Measurements from ENCODE around the gene CDH12. TPM values are rescaled to one million over a fixed set of nuclear protein-coding genes. Genes with fewer than 3 reads are reported as not detected.
"Not testable (repeated sequence)": the region's sequence is repeated elsewhere in the genome, so short reads cannot be mapped to it uniquely, and the experiment has no call there.

CDH12 gene
- total RNA-seq, 1 experiment from 2014 or later: not detected

- Histone ChIP-seq H3K4me3 (ENCODE audit: low read length) (no peak overlapping the region), H2AFZ (ENCODE audit: low read length) (no peak overlapping the region), H3K9ac (ENCODE audit: low read length) (no peak overlapping the region), H3K27me3 (ENCODE audit: low read length) (no peaks in the 10 kb centered on the region), H3K27ac (ENCODE audit: low read length) (no peak overlapping the region), H3K36me3 (ENCODE audit: insufficient read depth, low read length) (no peaks in the 10 kb centered on the region), H3K9me2 (replicated peaks; ENCODE audit: insufficient read depth, low read length) (no peaks in the 10 kb centered on the region), H3K79me2 (ENCODE audit: low read length) (no peaks in the 10 kb centered on the region), H4K20me1 (ENCODE audit: insufficient read depth, low read depth, low read length) (no peaks in the 10 kb centered on the region), H3K4me2 (ENCODE audit: low read depth, low read length, poor library complexity, severe bottlenecking) (no peak overlapping the region), H3K9me3 (ENCODE audit: low read length) (no peaks in the 10 kb centered on the region), H3K4me1 (ENCODE audit: low read length) (no peaks in the 10 kb centered on the region)
- no peak for DNase-seq
These were observed 221.5 kb downstream of the CDH12 start for GRCh38 chr5:22631683-22632082.

- no peaks in the 10 kb centered on the region for H3K9me3 ChIP-seq (ENCODE audit: low read length)
- H3K27me3 ChIP-seq (ENCODE audit: low read length): no peaks in the 10 kb centered on the region
- no peaks in the 10 kb centered on the region for H3K36me3 ChIP-seq (ENCODE audit: insufficient read depth, low read length)
- H3K4me1 ChIP-seq (ENCODE audit: low read length): no peaks in the 10 kb centered on the region
- no peak overlapping the region for H3K4me3 ChIP-seq (ENCODE audit: low read length)
- H3K27ac ChIP-seq (ENCODE audit: low read length): no peak overlapping the region
- no peaks in the 10 kb centered on the region for H3K79me2 ChIP-seq (ENCODE audit: low read length)
- H3K9ac ChIP-seq (ENCODE audit: low read length): no peak overlapping the region
- H3K4me2 ChIP-seq (ENCODE audit: low read depth, low read length, poor library complexity, severe bottlenecking): no peak overlapping the region
- H2AFZ ChIP-seq (ENCODE audit: low read length): no peak overlapping the region
- no peaks in the 10 kb centered on the region for H3K9me2 ChIP-seq (replicated peaks; ENCODE audit: insufficient read depth, low read length)
- H4K20me1 ChIP-seq (ENCODE audit: insufficient read depth, low read depth, low read length): no peaks in the 10 kb centered on the region
- DNase-seq: no peak
These were observed 226.1 kb downstream of the CDH12 start for GRCh38 chr5:22627029-22627428.

GRCh38 chr5:22625451-22625850 is 227.7 kb downstream of the CDH12 start:
- Histone ChIP-seq H3K4me3 (ENCODE audit: low read length) (no peak overlapping the region), H3K9me2 (replicated peaks; ENCODE audit: insufficient read depth, low read length) (no peaks in the 10 kb centered on the region), H3K27me3 (ENCODE audit: low read length) (no peaks in the 10 kb centered on the region), H3K4me1 (ENCODE audit: low read length) (no peaks in the 10 kb centered on the region), H3K27ac (ENCODE audit: low read length) (no peak overlapping the region), H3K79me2 (ENCODE audit: low read length) (no peaks in the 10 kb centered on the region), H2AFZ (ENCODE audit: low read length) (no peak overlapping the region), H3K9me3 (ENCODE audit: low read length) (no peaks in the 10 kb centered on the region), H3K36me3 (ENCODE audit: insufficient read depth, low read length) (no peaks in the 10 kb centered on the region), H3K9ac (ENCODE audit: low read length) (no peak overlapping the region), H3K4me2 (ENCODE audit: low read depth, low read length, poor library complexity, severe bottlenecking) (no peak overlapping the region), H4K20me1 (ENCODE audit: insufficient read depth, low read depth, low read length) (no peaks in the 10 kb centered on the region)
- DNase-seq: no peak

GRCh38 chr5:22621084-22621483 is 232.1 kb downstream of the CDH12 start:
- Histone ChIP-seq H4K20me1 (ENCODE audit: insufficient read depth, low read depth, low read length) (no peaks in the 10 kb centered on the region), H3K4me3 (ENCODE audit: low read length) (no peak overlapping the region), H3K9ac (ENCODE audit: low read length) (no peak overlapping the region), H3K27ac (ENCODE audit: low read length) (no peak overlapping the region), H3K36me3 (ENCODE audit: insufficient read depth, low read length) (no peaks in the 10 kb centered on the region), H3K9me3 (ENCODE audit: low read length) (no peaks in the 10 kb centered on the region), H3K4me2 (ENCODE audit: low read depth, low read length, poor library complexity, severe bottlenecking) (no peak overlapping the region), H3K9me2 (replicated peaks; ENCODE audit: insufficient read depth, low read length) (no peaks in the 10 kb centered on the region), H2AFZ (ENCODE audit: low read length) (no peak overlapping the region), H3K79me2 (ENCODE audit: low read length) (no peaks in the 10 kb centered on the region), H3K27me3 (ENCODE audit: low read length) (no peaks in the 10 kb centered on the region), H3K4me1 (ENCODE audit: low read length) (no peaks in the 10 kb centered on the region)
- no peak for DNase-seq

- Histone ChIP-seq H4K20me1 (ENCODE audit: insufficient read depth, low read depth, low read length) (no peaks in the 10 kb centered on the region), H3K27me3 (ENCODE audit: low read length) (no peaks in the 10 kb centered on the region), H3K27ac (ENCODE audit: low read length) (no peak overlapping the region), H2AFZ (ENCODE audit: low read length) (no peak overlapping the region), H3K9ac (ENCODE audit: low read length) (no peak overlapping the region), H3K9me2 (replicated peaks; ENCODE audit: insufficient read depth, low read length) (no peaks in the 10 kb centered on the region), H3K4me1 (ENCODE audit: low read length) (no peaks in the 10 kb centered on the region), H3K4me3 (ENCODE audit: low read length) (no peak overlapping the region), H3K36me3 (ENCODE audit: insufficient read depth, low read length) (no peaks in the 10 kb centered on the region), H3K4me2 (ENCODE audit: low read depth, low read length, poor library complexity, severe bottlenecking) (no peak overlapping the region), H3K79me2 (ENCODE audit: low read length) (no peaks in the 10 kb centered on the region), H3K9me3 (ENCODE audit: low read length) (no peaks in the 10 kb centered on the region)
- DNase-seq: no peak
These were observed 237.2 kb downstream of the CDH12 start for GRCh38 chr5:22615964-22616363.

- H3K9me3 ChIP-seq (ENCODE audit: low read length): no peaks in the 10 kb centered on the region
- H2AFZ ChIP-seq (ENCODE audit: low read length): no peak overlapping the region
- H3K4me1 ChIP-seq (ENCODE audit: low read length): no peaks in the 10 kb centered on the region
- H3K27ac ChIP-seq (ENCODE audit: low read length): no peak overlapping the region
- no peak overlapping the region for H3K9ac ChIP-seq (ENCODE audit: low read length)
- no peak overlapping the region for H3K4me2 ChIP-seq (ENCODE audit: low read depth, low read length, poor library complexity, severe bottlenecking)
- H3K27me3 ChIP-seq (ENCODE audit: low read length): no peaks in the 10 kb centered on the region
- no peak for DNase-seq
- no peaks in the 10 kb centered on the region for H3K9me2 ChIP-seq (replicated peaks; ENCODE audit: insufficient read depth, low read length)
- H3K79me2 ChIP-seq (ENCODE audit: low read length): no peaks in the 10 kb centered on the region
- no peaks in the 10 kb centered on the region for H3K36me3 ChIP-seq (ENCODE audit: insufficient read depth, low read length)
- H4K20me1 ChIP-seq (ENCODE audit: insufficient read depth, low read depth, low read length): no peaks in the 10 kb centered on the region
- no peak overlapping the region for H3K4me3 ChIP-seq (ENCODE audit: low read length)
These were observed 238.6 kb downstream of the CDH12 start for GRCh38 chr5:22614486-22615094.

- Histone ChIP-seq H3K4me1 (ENCODE audit: low read length) (no peaks in the 10 kb centered on the region), H3K9ac (ENCODE audit: low read length) (no peak overlapping the region), H3K9me2 (replicated peaks; ENCODE audit: insufficient read depth, low read length) (no peaks in the 10 kb centered on the region), H3K36me3 (ENCODE audit: insufficient read depth, low read length) (no peaks in the 10 kb centered on the region), H2AFZ (ENCODE audit: low read length) (no peak overlapping the region), H4K20me1 (ENCODE audit: insufficient read depth, low read depth, low read length) (no peaks in the 10 kb centered on the region), H3K27me3 (ENCODE audit: low read length) (no peaks in the 10 kb centered on the region), H3K9me3 (ENCODE audit: low read length) (no peaks in the 10 kb centered on the region), H3K4me3 (ENCODE audit: low read length) (no peak overlapping the region), H3K27ac (ENCODE audit: low read length) (no peak overlapping the region), H3K4me2 (ENCODE audit: low read depth, low read length, poor library complexity, severe bottlenecking) (no peak overlapping the region), H3K79me2 (ENCODE audit: low read length) (no peaks in the 10 kb centered on the region)
- no peak for DNase-seq
These were observed 240.2 kb downstream of the CDH12 start for GRCh38 chr5:22612928-22613327.

GRCh38 chr5:22611327-22611726 is 241.8 kb downstream of the CDH12 start:
- Histone ChIP-seq H3K27ac (ENCODE audit: low read length) (no peak overlapping the region), H3K9me3 (ENCODE audit: low read length) (no peaks in the 10 kb centered on the region; the same call in 1 of the 2 replicates), H4K20me1 (ENCODE audit: insufficient read depth, low read depth, low read length) (no peaks in the 10 kb centered on the region), H3K4me3 (ENCODE audit: low read length) (no peak overlapping the region), H3K79me2 (ENCODE audit: low read length) (no peaks in the 10 kb centered on the region), H3K4me2 (ENCODE audit: low read depth, low read length, poor library complexity, severe bottlenecking) (no peak overlapping the region), H2AFZ (ENCODE audit: low read length) (no peak overlapping the region), H3K4me1 (ENCODE audit: low read length) (no peaks in the 10 kb centered on the region), H3K27me3 (ENCODE audit: low read length) (no peaks in the 10 kb centered on the region), H3K36me3 (ENCODE audit: insufficient read depth, low read length) (no peaks in the 10 kb centered on the region), H3K9me2 (replicated peaks; ENCODE audit: insufficient read depth, low read length) (no peaks in the 10 kb centered on the region), H3K9ac (ENCODE audit: low read length) (no peak overlapping the region)
- DNase-seq: no peak

GRCh38 chr5:22607498-22607897 is 245.6 kb downstream of the CDH12 start:
- not testable (repeated sequence) for H3K4me3 ChIP-seq (ENCODE audit: low read length); H3K4me1 ChIP-seq (ENCODE audit: low read length); H3K4me2 ChIP-seq (ENCODE audit: low read depth, low read length, poor library complexity, severe bottlenecking); H3K27me3 ChIP-seq (ENCODE audit: low read length); H3K79me2 ChIP-seq (ENCODE audit: low read length); H3K9me2 ChIP-seq (replicated peaks; ENCODE audit: insufficient read depth, low read length); H3K27ac ChIP-seq (ENCODE audit: low read length); H4K20me1 ChIP-seq (ENCODE audit: insufficient read depth, low read depth, low read length); DNase-seq; H3K36me3 ChIP-seq (ENCODE audit: insufficient read depth, low read length); H2AFZ ChIP-seq (ENCODE audit: low read length); H3K9me3 ChIP-seq (ENCODE audit: low read length); H3K9ac ChIP-seq (ENCODE audit: low read length)
